Gastroesophageal sphincter (tissue), 4 donors: ENCODE measurements around the gene SDF4. TPM values are rescaled to one million over a fixed set of nuclear protein-coding genes. Genes with fewer than 3 reads are reported as not detected.

Source experiments
- ATAC-seq: fragments of 150-250 bp; one replicate; pipeline ENCODE4 v1.9.1; 2016; ENCODE audit warnings: mild to moderate bottlenecking, moderate library complexity
- H3K27ac ChIP-seq, 4 donors: fragments of 200-600 bp; sonication (generic) in 3 of 4; 1 replicate in 3 of 4; 2 replicates in 1 of 4; pipeline ENCODE4 v1.5.1; 2016 to 2019
- H3K27me3 ChIP-seq: fragments of 200-600 bp; sonication (generic); one replicate; pipeline ENCODE4 v1.5.1; 2019
- H3K36me3 ChIP-seq, 2 donors: fragments of 200-600 bp; sonication (generic); one replicate each; pipeline ENCODE4 v1.5.1; 2019; ENCODE audit warnings: control low read depth in 1 of 2
- H3K4me1 ChIP-seq, 3 donors: fragments of 200-600 bp; sonication (generic); 1 replicate in 2 of 3; 2 replicates in 1 of 3; pipeline ENCODE4 v1.5.1; 2016 to 2019; ENCODE audit warnings: control low read depth in 2 of 3
- H3K4me3 ChIP-seq, 2 donors: fragments of 200-600 bp; sonication (generic); one replicate each; pipeline ENCODE4 v1.5.1; 2019; ENCODE audit warnings: mild to moderate bottlenecking in 1 of 2, moderate library complexity in 1 of 2
- H3K9me3 ChIP-seq, 3 donors: fragments of 200-600 bp; sonication (generic); one replicate each; pipeline ENCODE4 v1.5.1; 2017 to 2019; ENCODE audit warnings: control low read depth in 2 of 3
- CTCF ChIP-seq, 4 experiments: fragments of 200-600 bp in 2 of 4; fragments of 450-650 bp in 2 of 4; sonication (generic) in 1 of 4; IDR thresholded peaks; one replicate each; pipeline ENCODE4 v1.5.1; 2017 to 2019; ENCODE audit warnings: antibody characterized with exemption in 4 of 4, mild to moderate bottlenecking in 2 of 4, moderate library complexity in 2 of 4
- EP300 ChIP-seq: sonication (generic); formaldehyde crosslinking; IDR thresholded peaks from one replicate; pipeline ENCODE4 v1.6.1; 2017; ENCODE audit warnings: antibody characterized with exemption, mild to moderate bottlenecking
- POLR2A ChIP-seq, 2 donors: fragments of 450-650 bp; IDR thresholded peaks; one replicate each; pipeline ENCODE4 v1.6.1; 2017; ENCODE audit warnings: antibody characterized with exemption in 2 of 2, mild to moderate bottlenecking in 2 of 2, moderate library complexity in 1 of 2
- POLR2AphosphoS5 ChIP-seq: sonication (generic); formaldehyde crosslinking; IDR thresholded peaks from one replicate; pipeline ENCODE4 v1.6.1; 2017; ENCODE audit warnings: antibody characterized with exemption
- WGBS, 2 donors: methylation state at CpG; one replicate each; pipeline ENCODE4 v1.1.5; 2018; ENCODE audit warnings: low coverage in 1 of 2; 5-methylcytosine and 5-hydroxymethylcytosine counted together
- total RNA-seq, 4 donors: library from RNA; depleted of rRNA; stranded (reverse); fragments of >200 nt; gene quantifications; one replicate each; pipeline ENCODE4 v1.1.0, GENCODE V29; 2016

The SDF4 gene
- total RNA-seq = 100 to 1,000 TPM in 2 of 4 donors, 10 to 100 TPM in 2; 84.2 to 115 (median 93.9) TPM

GRCh38 chr1:1231400-1232207 lies at the start of gene SDF4:
SDF4 (minus strand) TSS chr1:1232001; CDS start chr1:1228772, 3,229 bp downstream.
- peaks cover 0 to 65% (median 23%) of the 10 kb centered on the region in 3 donors for H3K4me1 ChIP-seq
- H3K27me3 ChIP-seq = no peaks in the 10 kb centered on the region
- H3K9me3 ChIP-seq = peaks cover 0 to 4% (median 0%) of the 10 kb centered on the region in 3 donors
- TF ChIP-seq CTCF (IDR thresholded peaks at IDR 0.05) (no peak), EP300 (no peak), POLR2A (IDR thresholded peaks at IDR 0.05) (peak in 1 of 2 donors; percentile 42), POLR2AphosphoS5 (peak; percentile 76)
- peaks cover 0 to 51% of the 10 kb centered on the region in 2 donors for H3K36me3 ChIP-seq
- WGBS, 2 donors = 2% methylated on average over 9 of the region's 99 CpGs; no CpG with 5 or more reads in 1 of the 2 donors
- H3K4me3 ChIP-seq = peak within 1 kb of the TSS; percentile 87 to 99
- peak; percentile 98 for ATAC-seq
- peak within 1 kb of the TSS; percentile 72 to 96 (median 94) for H3K27ac ChIP-seq

GRCh38 chr1:1280782-1281481 lies 49.1 kb upstream of the SDF4 start:
- no peaks in the 10 kb centered on the region for H3K4me1 ChIP-seq
- no peak for TF ChIP-seq POLR2A (IDR thresholded peaks at IDR 0.05)
- TF ChIP-seq EP300 = no peak
- TF ChIP-seq POLR2AphosphoS5 = no peak
- H3K36me3 ChIP-seq = no peaks in the 10 kb centered on the region
- no peak for ATAC-seq
- no CpG with 5 or more reads among the region's 21 CpGs for WGBS, 2 donors
- H3K27ac ChIP-seq = no peak overlapping the region
- no peaks in the 10 kb centered on the region for H3K9me3 ChIP-seq
- no peak overlapping the region for H3K4me3 ChIP-seq
- H3K27me3 ChIP-seq = peaks cover 27% of the 10 kb centered on the region

- WGBS, 2 donors = 82 to 93% methylated on average over 8 to 13 of the region's 17 CpGs
- no peaks in the 10 kb centered on the region for H3K36me3 ChIP-seq
- H3K27me3 ChIP-seq = peaks cover 10% of the 10 kb centered on the region
- peaks cover 0 to 14% (median 6%) of the 10 kb centered on the region in 3 donors for H3K4me1 ChIP-seq
- H3K9me3 ChIP-seq = no peaks in the 10 kb centered on the region
- H3K4me3 ChIP-seq = no peak overlapping the region
- no peak overlapping the region for H3K27ac ChIP-seq
- ATAC-seq = no peak
- TF ChIP-seq EP300 (no peak), POLR2AphosphoS5 (no peak), CTCF (IDR thresholded peaks at IDR 0.05) (no peak), POLR2A (IDR thresholded peaks at IDR 0.05) (no peak)
Observed at GRCh38 chr1:1279028-1279427, 47.2 kb upstream of the SDF4 start.

GRCh38 chr1:1278620-1279019 lies 46.8 kb upstream of the SDF4 start:
- peaks cover 8% of the 10 kb centered on the region for H3K27me3 ChIP-seq
- H3K4me3 ChIP-seq = no peak overlapping the region
- no peak for TF ChIP-seq POLR2AphosphoS5
- TF ChIP-seq CTCF (IDR thresholded peaks at IDR 0.05) = no peak
- TF ChIP-seq EP300 = no peak
- TF ChIP-seq POLR2A (IDR thresholded peaks at IDR 0.05) = no peak
- no peak overlapping the region for H3K27ac ChIP-seq
- no peaks in the 10 kb centered on the region for H3K9me3 ChIP-seq
- ATAC-seq = no peak
- H3K4me1 ChIP-seq = peaks cover 0 to 14% (median 6%) of the 10 kb centered on the region in 3 donors
- whole genome bisulfite sequencing, 2 donors = 90 to 100% methylated on average over 2 to 4 of the region's 13 CpGs
- no peaks in the 10 kb centered on the region for H3K36me3 ChIP-seq

GRCh38 chr1:1275836-1276235 lies 44.0 kb upstream of the SDF4 start:
- peaks cover 3 to 36% (median 26%) of the 10 kb centered on the region in 3 donors for H3K4me1 ChIP-seq
- H3K36me3 ChIP-seq = peaks cover 0 to 3% of the 10 kb centered on the region in 2 donors
- H3K4me3 ChIP-seq = no peak overlapping the region
- no peak overlapping the region for H3K27ac ChIP-seq
- H3K27me3 ChIP-seq = no peaks in the 10 kb centered on the region
- TF ChIP-seq POLR2AphosphoS5 (no peak), POLR2A (IDR thresholded peaks at IDR 0.05) (no peak), EP300 (no peak), CTCF (IDR thresholded peaks at IDR 0.05) (no peak)
- 64 to 80% methylated on average over 5 to 9 of the region's 9 CpGs for WGBS, 2 donors
- no peaks in the 10 kb centered on the region for H3K9me3 ChIP-seq
- no peak for ATAC-seq
